ENCODE measurements around the gene SP1. TPM values are rescaled to one million over a fixed set of nuclear protein-coding genes. Genes with fewer than 3 reads are reported as not detected.

SP1 gene
- total RNA-seq, 4 donors from 2014 or later: 82.5 to 122 (median 111) TPM

DNA sequence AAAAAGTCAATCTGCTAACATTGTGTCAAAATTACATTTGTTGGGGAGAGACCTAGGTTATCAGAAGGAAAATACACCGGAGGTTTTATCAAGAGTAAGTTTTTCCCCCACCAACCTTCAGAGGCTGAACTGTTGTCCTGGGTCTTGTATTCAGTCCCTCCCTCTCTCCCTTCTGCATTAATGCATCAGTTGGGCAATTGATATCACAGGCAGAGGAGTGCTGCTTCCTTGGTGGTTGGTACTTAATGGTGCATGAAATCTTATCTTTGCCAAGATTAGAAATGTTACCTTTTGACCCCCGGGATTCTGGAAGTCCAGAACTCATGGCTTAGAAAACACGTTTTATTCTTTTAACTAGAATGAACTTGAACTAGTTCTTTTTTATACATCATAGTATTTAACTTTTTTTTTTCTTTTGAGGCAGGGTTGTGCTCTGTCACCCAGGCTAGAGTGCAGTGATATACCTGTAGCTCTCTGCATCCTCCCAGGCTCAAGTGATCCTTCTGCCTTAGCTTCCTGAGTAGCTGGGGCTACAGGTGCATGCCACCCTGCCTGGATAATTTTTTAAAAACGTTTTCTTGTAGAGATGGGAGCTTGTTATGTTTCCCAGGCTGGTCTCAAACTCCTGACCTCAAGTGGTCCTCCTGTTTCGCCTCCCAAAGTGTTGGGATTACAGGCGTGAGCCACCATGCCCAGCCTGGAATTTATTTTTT is 76.8 kb downstream of the SP1 start:
- H3K36me3 ChIP-seq: peaks cover 73% of the 10 kb centered on the region

DNA sequence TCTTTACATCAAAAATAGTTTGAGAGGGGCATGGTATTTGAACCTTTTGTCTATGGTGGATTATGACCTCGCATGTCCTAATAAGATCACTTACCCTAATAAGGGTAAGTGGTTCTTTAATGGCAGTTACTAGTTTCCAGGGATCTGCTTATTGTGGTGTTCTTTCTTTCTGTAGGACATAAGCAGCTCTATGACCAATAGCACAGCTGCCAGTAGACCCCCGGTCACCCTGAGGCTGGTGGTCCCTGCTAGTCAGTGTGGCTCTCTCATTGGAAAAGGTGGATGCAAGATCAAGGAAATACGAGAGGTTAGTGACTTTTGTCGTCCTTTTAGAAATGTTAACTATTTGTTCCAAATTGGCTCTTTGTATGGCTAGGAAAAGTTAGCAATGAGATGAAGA is 79.1 kb downstream of the SP1 start:
- Histone ChIP-seq H3K4me3 (no peak overlapping the region), H3K36me3 (peaks cover 96% of the 10 kb centered on the region), H3K9me3 (no peaks in the 10 kb centered on the region), H3K27ac (no peak overlapping the region), H3K27me3 (no peaks in the 10 kb centered on the region), H3K4me1 (peaks cover 9% of the 10 kb centered on the region)
- TF ChIP-seq POLR2A (IDR thresholded peaks at IDR 0.05): no peak
- TF ChIP-seq EP300 (IDR thresholded peaks at IDR 0.05): no peak
- TF ChIP-seq, protein P1, sequence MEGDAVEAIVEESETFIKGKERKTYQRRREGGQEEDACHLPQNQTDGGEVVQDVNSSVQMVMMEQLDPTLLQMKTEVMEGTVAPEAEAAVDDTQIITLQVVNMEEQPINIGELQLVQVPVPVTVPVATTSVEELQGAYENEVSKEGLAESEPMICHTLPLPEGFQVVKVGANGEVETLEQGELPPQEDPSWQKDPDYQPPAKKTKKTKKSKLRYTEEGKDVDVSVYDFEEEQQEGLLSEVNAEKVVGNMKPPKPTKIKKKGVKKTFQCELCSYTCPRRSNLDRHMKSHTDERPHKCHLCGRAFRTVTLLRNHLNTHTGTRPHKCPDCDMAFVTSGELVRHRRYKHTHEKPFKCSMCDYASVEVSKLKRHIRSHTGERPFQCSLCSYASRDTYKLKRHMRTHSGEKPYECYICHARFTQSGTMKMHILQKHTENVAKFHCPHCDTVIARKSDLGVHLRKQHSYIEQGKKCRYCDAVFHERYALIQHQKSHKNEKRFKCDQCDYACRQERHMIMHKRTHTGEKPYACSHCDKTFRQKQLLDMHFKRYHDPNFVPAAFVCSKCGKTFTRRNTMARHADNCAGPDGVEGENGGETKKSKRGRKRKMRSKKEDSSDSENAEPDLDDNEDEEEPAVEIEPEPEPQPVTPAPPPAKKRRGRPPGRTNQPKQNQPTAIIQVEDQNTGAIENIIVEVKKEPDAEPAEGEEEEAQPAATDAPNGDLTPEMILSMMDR (IDR thresholded peaks at IDR 0.05): no peak
- TF ChIP-seq POLR2AphosphoS5 (IDR thresholded peaks at IDR 0.05): no peak
- WGBS: 81% methylated on average over 4 of the region's 4 CpGs
- DNase-seq (ENCODE audit: low spot score in 2 of 2): no peak

More for the DNA sequence above, 76.8 kb downstream of the SP1 start:
- Histone ChIP-seq H3K4me1 (peaks cover 21% of the 10 kb centered on the region), H3K27me3 (no peaks in the 10 kb centered on the region), H3K27ac (no peak overlapping the region), H3K4me3 (no peak overlapping the region), H3K9me3 (no peaks in the 10 kb centered on the region)
- no peak for TF ChIP-seq POLR2A (IDR thresholded peaks at IDR 0.05)
- TF ChIP-seq POLR2AphosphoS5 (IDR thresholded peaks at IDR 0.05): no peak
- TF ChIP-seq, protein P1 (IDR thresholded peaks at IDR 0.05): no peak
- TF ChIP-seq EP300 (IDR thresholded peaks at IDR 0.05): no peak
- WGBS: 79% methylated on average over 6 of the region's 6 CpGs
- no peak for DNase-seq (ENCODE audit: low spot score in 2 of 2)

DNA sequence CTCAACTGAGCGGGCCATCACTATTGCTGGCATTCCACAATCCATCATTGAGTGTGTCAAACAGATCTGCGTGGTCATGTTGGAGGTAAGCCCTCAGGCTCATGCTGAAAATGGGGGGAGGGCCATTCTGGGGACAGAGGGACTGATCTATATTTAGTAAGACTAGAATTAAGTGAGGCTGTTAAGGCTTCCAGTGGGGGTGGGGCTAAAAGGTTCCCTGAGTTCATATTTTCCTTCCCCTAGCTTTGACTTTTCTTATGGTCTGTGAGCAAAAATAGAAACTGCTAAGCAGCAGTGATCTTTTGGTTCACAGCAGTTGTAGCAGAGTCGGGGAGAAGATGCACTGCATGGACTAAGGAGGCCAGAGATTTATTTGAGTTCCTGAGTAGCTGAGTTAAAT is 81.1 kb downstream of the SP1 start:
- 78% methylated on average over 3 of the region's 3 CpGs for whole genome bisulfite sequencing
- H3K4me1 ChIP-seq: peaks cover 8% of the 10 kb centered on the region
- H3K36me3 ChIP-seq: peaks cover 100% of the 10 kb centered on the region

DNA sequence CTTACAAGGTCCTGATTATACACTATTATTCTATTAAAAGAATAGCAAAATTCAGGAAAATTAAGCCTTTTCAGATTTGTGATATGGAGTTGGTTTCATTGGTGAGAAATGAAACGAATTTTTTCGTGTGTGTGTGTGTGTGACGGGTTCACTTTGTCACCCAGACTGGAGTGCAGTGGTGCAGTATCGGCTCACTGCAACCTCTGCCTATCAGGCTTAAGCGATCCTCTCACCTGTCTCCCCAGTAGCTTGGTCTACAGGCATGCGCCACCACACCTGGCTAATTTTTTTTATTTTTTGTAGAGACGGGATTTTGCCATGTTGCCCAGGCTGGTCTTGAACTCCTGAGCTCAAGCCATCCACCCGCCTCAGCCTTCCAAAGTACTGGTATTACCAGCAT is 81.6 kb downstream of the SP1 start:
- H3K4me1 ChIP-seq: peaks cover 13% of the 10 kb centered on the region
- WGBS: 88% methylated on average over 8 of the region's 8 CpGs
- H3K27ac ChIP-seq: no peak overlapping the region
- H3K9me3 ChIP-seq: no peaks in the 10 kb centered on the region
- no peak for DNase-seq (ENCODE audit: low spot score in 2 of 2)
- H3K4me3 ChIP-seq: no peak overlapping the region
- no peaks in the 10 kb centered on the region for H3K27me3 ChIP-seq
- H3K36me3 ChIP-seq: peaks cover 100% of the 10 kb centered on the region
- TF ChIP-seq, protein P1 (IDR thresholded peaks at IDR 0.05): no peak
- TF ChIP-seq POLR2A (IDR thresholded peaks at IDR 0.05) (no peak), POLR2AphosphoS5 (IDR thresholded peaks at IDR 0.05) (no peak), EP300 (IDR thresholded peaks at IDR 0.05) (no peak)

More for the DNA sequence above, 81.1 kb downstream of the SP1 start:
- no peak for DNase-seq (ENCODE audit: low spot score in 2 of 2)
- Histone ChIP-seq H3K9me3 (no peaks in the 10 kb centered on the region), H3K27me3 (no peaks in the 10 kb centered on the region), H3K27ac (no peak overlapping the region), H3K4me3 (no peak overlapping the region)
- no peak for TF ChIP-seq POLR2A (IDR thresholded peaks at IDR 0.05)

DNA sequence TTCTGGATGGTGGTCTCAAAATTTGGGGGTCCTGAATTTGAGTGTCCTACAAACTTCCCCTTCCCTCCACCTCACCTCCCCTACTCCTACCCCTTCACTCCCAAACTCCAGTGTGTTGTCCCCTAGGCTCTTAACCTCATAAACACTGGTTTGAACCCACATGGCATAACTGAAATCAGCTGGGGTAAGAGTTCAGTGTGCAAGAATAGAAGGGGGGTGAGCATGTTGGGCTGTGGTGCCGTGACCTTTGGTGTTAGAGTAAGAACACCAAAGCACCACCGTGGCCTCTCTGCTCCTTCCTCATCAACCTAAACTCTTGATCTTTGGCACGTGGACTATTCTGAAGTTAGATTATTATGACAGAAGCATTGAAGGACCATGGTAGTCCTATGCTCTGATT is 83.0 kb downstream of the SP1 start:
- H3K4me1 ChIP-seq: peaks cover 14% of the 10 kb centered on the region
- H3K27me3 ChIP-seq: no peaks in the 10 kb centered on the region
- 80% methylated on average over 3 of the region's 3 CpGs for WGBS
- TF ChIP-seq POLR2A (IDR thresholded peaks at IDR 0.05): no peak
- TF ChIP-seq POLR2AphosphoS5 (IDR thresholded peaks at IDR 0.05): no peak
- TF ChIP-seq, protein P1 (IDR thresholded peaks at IDR 0.05): no peak
- TF ChIP-seq EP300 (IDR thresholded peaks at IDR 0.05): no peak
- H3K36me3 ChIP-seq: peaks cover 100% of the 10 kb centered on the region
- no peak for DNase-seq (ENCODE audit: low spot score in 2 of 2)
- H3K4me3 ChIP-seq: no peak overlapping the region
- H3K9me3 ChIP-seq: no peaks in the 10 kb centered on the region
- H3K27ac ChIP-seq: no peak overlapping the region

Measured in suprapubic skin (tissue), 4 donors.